ENCODE data around the gene GYS2.

GRCh38 chr12:21600196-21600595 is 4.5 kb downstream of the GYS2 start:
- TF ChIP-seq CTCF (IDR thresholded peaks at IDR 0.05), result no peak
- no peak for TF ChIP-seq POLR2A (IDR thresholded peaks at IDR 0.05)
